GM19043 (cell line): ENCODE data around the gene COL24A1.
"Not testable (repeated sequence)": the region's sequence is repeated elsewhere in the genome, so short reads cannot be mapped to it uniquely, and the experiment has no call there.

Experiments used
- ATAC-seq: cut with Tn5 transposase; IDR thresholded peaks from one replicate; pipeline ENCODE4 v1.9.1; 2021; ENCODE audit warnings: low read depth; ENCODE audit not compliant: unreplicated experiment

Gene COL24A1

DNA sequence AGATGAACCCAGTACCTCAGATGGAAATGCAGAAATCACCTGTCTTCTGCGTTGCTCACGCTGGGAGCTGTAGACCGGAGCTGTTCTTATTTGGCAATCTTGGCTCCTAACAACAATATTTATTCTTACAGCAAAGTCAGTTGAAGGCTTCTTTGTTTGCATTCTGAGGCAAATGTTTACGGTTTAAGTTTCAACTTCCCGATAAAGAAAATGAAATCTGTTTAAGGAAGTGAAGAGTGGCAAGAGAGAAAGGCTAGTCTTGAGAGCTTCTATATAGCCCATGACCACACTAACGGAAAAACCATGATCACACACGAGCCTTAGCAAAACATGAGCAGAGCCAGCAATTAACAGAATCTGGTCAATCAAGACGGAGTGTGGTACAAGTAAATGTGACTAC lies 325.7 kb downstream of the COL24A1 start:
- no peak for ATAC-seq

DNA sequence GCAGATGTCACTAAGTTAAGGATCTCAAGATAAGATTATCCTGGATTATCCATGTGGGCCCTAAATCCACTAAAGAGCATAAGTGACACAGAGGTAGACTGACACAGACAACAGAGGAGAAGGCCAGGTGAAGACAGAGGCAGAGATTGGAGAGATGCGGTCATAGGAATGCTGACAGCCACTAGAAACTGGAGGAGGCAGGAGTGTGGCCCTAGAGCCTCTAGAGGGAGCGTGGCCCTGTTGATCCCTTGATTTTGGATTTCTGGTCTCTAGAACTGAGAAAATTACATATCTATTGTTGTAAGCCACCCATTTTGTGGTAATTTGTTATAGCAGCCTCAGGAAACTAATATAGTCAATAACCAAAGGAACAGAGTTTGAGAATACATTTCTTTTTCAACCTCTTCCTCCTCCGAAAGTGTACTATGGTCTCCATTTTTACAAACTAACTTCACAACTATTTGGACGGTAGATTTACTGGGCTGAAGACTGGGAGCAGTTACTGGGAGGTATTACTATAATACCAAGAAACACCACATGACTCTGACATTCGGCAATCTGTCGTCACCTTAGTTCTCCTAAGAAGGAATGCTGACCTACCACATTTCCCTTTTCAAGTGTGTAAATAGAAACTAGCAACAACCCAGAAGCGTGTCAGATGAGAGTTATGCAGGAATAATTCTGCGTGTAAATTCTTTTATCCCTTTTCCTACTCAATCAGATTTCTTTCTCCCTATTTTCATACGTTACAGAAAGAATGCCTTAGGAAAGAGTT lies 332.3 kb downstream of the COL24A1 start:
- no peak for ATAC-seq

DNA sequence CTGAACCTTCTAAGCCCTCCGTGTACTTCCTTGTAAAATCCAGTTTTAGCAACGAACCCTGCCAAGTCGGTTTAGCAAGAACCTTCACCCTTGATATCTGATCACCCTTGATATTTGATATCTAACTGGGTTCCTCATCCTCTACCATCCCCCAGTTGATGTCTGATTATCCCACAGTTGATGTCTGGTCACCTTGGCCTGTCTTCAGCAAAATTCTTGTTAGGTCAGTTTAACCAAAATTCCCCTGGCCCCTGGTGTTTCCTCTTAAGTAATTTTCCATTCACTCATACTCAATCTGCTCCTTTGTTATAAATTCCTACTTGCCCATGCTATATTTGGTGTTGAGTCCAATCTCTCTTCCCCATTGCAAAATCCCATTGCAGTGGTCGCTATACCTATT lies 333.9 kb downstream of the COL24A1 start:
- ATAC-seq: no peak

DNA sequence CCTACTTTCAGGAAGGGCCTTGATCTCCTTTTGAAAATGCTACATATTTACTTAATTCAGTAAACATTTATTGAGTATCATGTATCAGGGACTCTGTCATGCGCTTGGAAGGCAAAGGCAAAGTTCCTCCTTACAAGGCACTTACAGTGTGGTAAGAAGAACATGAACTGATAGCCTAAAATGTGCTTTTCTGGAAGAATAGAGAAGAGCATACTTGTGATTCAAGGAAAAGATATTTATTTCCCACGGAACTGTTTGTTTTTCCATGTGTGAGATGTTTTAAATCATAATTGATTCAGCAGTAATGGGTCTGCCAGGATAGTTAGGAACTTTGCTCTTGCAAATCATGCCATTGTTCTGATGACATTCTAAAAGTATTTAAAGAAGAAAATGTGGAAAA lies 338.2 kb downstream of the COL24A1 start:
- ATAC-seq: no peak

DNA sequence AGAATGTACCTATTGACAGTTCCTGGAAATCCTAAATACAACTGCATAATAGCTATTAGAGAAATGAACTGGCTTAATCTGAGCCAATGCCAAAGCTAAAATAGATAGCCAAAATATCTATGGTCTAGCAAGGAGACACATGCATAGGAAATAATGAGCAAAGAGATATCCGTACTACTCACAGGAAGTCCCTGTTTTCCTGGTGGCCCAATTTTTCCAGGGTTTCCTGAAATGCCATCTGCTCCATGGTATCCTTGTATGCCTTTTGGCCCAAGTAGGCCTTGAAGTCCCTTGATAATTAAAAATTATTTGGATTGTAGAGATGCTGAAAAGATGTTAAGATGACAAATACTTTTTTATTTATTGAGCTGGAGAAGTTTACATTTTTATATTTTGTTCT lies 340.0 kb downstream of the COL24A1 start:
- no peak for ATAC-seq

DNA sequence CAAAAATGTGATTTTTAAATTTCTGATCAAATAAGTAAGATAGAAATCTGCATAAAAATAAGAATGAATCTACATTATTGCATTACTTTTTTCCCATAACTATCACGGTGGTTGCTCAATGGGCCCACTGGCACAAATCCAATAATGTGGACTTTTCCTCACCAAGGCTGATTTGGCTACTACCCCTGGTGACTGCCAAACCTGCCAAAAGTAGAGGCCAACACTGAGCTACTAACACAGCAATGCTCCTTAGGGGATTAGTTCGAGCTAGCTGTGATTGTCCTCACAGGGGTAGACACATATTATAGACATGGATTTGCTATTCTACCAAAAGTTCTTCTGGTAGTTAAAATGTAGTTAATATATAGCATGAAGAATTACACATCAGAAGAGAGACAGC lies 340.7 kb downstream of the COL24A1 start:
- ATAC-seq: no peak

DNA sequence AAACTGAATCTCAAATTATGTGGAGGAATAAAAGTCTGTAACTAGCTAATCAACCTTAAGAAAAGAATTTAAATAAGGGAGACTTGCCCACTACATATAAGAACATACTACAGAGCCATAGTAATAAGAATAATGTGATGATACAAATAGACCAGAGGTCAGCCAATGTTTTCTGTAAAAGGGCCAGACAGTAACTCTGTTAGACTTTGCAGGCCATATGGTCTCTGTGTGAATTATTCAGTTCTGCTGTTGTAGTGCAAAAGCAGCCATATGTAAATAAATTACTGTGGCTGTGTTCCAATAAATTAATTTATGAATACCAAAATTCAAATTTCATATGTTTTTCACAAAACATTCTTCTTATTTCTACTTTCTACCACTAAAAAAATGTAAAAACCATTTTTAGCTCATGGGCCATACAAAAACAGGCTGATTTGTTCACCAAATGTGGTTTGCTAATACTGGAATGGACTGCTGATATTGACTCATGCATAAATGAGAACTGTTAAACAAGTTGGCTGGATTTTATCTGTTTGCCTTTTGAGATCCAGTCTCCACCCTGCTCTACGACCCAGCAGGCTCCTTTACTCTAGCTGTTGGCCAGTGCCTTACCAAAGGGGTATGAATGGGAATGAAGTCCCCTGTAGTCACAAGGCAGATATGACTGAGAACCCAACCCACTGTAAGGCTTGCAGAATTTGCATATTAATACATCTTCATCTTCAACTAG lies 350.2 kb downstream of the COL24A1 start:
- no peak for ATAC-seq

DNA sequence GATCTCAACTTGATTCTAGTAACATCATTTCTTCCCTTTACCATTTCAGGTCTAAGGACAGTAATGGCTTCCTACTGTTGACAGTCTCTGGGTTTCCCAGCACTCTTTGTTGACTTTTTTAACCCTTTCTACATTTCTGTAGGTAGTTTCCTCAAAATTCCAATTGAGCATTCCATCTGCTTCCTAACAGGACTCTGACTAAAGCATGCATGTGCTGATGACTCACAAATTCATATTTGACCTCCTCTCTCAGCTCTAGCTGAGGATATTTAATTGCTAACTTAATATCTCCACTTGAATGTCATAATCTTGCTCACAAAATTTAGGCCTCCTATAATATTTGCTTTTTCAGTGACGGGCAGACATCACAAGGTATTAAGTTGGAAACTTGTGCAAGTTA lies 355.1 kb downstream of the COL24A1 start:
- no peak for ATAC-seq

DNA sequence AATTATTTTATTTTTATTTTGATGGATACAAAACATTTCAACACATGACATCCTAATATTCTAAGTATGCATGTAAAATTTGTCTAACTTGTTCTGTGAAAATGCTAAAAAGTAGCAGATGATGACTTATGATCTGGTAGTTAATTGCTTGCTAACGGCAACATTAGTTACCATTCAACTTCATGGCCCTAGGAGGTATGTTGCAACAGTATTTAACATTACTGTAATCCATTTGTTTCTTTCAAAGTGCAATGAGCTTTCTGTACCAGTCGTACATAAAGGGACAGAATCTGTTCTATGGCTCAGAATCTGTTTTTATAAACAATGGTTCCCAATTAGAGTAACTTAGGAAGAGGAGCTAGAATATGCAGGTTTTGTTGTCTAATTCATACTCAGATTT lies 356.8 kb downstream of the COL24A1 start:
- no peak for ATAC-seq

DNA sequence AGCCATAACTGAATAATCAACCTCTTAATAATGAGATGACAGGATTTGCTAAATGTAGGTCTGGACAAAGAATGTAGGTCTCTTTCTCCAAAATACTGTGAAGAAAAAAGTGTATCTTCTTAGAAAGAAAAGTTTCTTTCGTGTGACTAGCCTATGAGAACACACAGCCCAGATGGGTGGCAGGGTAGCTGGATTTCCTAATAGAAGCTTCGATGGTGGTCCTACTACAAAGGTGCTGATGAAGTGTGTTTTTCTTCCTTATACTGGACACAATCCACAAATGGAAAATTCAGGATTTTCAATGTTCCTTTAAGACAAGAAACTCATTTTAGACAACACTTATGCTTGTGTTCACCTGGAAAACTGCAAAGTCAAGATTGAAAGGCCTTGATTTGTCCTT lies 358.2 kb downstream of the COL24A1 start:
- no peak for ATAC-seq

DNA sequence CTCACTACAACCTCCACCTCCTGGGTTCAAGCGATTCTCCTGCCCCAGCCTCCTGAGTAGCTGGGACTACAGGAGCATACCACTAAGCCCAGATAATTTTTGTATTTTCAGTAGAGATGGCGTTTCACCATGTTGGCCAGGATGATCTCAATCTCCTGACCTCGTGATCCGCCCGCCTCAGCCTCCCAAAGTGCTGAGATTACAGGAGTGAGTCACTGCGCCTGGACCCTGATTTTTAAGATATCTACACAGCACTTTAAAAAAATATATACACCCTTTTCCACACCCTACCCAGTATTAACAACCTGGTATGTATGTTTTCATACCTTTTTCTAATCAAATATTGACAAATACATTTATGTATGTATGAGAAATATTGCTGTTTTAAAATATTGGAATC lies 379.6 kb downstream of the COL24A1 start:
- not testable (repeated sequence) for ATAC-seq

DNA sequence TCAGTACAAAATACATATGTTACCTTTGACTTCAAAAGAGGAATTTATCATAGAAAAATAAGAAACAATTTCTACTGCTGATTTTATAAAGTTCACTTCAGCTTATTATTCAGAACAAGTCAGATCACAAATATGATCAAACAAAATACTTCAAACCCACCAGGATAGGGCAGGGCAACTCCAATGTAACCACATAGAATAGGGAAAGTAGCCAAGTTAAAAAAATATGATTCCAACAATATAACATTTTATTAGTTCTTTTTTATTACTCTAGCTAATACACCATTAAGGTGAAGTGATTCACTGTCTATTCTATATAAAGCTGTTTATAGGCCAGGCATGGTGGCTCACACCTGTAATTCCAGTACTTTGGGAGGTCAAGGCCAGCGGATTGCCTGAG lies 393.8 kb downstream of the COL24A1 start:
- no peak for ATAC-seq

DNA sequence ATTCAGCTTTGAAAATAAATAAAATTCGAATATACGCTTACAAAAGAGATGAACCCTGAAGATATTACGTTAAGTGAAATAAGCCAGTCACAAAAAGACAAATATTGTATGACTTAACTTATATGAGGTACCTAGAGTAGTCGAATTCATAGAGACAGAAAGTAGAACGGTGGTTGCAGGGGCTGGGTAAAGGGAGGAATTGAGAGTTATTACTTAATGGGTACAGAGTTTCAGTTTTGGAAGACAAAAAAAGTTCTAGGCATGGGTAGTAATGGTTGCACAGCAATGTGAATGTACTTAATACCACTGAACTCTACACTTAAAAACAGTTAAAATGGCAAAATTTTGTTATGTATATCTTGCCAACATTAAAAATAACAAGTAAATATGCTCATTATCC lies 399.7 kb downstream of the COL24A1 start:
- ATAC-seq: no peak

DNA sequence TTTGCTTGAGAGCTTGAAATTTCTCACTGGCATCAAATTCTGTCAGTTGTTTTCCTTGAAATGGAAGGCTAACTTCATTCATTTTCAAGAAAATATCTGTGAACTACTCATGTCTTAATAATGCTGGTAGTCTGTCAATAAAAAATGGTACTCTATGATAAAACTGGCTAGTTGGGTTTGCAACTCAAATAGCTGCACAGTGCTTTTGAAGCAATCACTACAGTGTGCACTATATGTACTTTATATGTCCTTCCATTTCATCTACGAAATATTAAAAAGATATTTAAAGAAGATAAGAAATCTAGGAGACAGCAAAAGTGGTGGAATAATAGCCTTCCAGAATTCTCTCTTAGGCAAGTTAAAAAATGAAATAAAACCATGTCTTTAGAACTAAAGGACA lies 408.5 kb downstream of the COL24A1 start:
- ATAC-seq: no peak

DNA sequence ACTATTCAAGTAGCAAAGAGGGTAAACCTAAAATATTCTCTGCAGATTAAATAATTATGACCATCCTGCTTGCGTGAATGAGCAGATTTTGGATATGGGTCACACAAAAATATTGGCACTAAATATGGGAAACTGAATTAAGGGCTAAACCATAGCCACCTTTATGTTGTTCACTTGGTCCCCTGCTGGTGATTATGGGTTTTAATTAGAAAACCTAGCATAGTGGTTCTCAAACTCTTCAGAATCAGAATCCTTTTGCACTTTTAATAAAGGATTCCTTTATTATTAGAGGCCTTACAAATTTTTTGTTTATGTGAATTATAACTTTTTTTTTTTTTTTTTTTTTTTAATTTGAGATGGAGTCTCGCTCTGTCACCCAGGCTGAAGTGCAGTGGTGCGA lies 409.8 kb downstream of the COL24A1 start:
- no peak for ATAC-seq

DNA sequence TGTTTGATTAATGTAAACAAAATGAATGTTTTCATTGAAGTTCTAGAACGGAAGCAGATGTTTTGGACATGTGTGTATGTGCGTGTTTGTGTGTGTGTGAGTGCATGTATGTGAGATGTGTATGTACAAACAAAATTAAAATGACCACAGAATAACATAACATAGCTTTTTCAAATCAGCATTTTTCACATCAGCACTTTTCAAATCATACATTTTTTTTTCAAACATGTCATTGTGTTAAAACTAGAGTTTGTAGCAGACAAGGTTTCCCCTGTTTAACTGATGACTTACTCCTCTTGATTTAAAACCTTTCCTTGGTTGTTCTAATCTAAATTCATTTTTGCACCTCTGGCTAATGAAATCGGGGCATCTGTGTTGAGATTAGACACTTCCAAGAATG lies 412.8 kb downstream of the COL24A1 start:
- ATAC-seq: no peak

DNA sequence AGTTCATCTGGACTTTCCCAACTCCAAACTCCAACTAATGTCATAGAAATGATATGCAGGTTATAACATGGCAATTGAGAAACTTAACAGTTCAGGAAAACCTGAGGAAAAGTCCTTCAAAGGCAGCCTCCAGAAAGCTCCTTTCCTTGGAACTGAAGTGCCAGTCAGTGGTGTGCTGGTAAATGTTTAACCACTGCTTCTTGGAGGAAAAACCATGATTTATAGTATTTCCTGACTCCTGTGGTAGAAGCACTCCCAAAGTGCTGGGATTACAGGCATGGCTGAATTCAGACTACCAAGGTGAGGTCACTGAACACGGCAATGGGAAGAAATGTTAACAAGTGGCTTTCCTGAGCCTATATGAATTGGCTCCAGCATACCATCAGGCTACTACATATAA lies 421.6 kb downstream of the COL24A1 start:
- no peak for ATAC-seq

DNA sequence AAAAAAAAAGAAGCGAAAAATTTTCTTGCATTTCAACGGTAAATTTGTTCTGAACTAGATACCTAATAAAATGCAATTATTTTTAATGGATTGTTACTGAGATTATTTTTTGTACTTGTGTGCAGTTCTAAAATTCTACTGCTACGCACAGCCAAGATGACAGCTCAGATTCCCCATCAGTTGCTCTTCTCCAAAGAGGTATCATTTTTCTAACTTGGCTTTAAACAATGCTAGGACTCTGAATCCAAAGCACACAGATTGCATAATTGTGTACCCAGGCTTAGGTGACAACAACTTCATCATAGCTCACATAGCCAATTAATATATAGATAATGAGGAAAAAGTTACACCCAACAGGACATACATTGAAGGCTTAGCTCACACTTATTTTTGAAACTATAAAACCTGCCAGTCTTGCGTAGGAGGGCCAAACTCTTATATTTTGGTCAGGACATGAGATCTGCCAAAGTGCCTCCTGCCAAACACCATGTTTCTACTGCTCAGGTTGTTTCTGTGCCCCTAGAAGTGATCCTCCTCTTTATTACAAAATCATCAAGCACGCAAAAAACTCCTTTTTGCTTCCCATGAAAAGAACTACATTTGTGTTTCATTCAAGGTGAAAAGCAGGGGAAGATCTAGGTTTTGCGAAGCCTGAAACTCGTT lies 437.8 kb downstream of the COL24A1 start:
- ATAC-seq: no peak

DNA sequence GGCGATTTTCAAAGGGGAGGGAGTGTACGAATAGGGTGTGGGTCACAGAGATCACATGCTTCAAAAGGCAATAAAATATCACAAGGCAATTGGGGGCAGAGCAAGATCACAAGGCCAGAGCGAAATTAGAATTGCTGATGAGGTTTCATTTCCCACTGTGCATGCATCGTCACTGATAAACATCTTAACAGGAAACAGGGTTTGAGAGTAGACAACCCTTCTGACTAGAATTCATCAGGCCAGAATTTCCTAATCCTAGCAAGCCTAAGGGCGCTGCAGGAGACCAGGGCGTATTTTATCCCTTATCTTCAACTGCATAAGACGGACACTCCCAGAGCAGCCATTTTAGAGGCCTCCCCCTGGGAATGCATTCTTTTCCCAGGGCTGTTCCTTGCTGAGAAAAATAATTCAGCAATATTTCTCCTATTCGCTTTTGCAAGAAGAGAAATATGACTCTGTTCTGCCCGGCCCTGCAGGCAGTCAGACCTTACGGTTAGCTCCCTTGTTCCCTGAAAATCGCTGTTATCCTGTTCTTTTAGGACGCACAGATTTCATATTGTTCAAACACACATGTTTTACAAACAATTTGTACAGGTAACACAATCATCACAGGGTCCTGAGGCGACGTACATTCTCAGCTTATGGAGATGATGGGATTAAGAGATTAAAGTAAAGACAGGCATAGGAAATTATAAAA lies 442.0 kb downstream of the COL24A1 start:
- not testable (repeated sequence) for ATAC-seq

DNA sequence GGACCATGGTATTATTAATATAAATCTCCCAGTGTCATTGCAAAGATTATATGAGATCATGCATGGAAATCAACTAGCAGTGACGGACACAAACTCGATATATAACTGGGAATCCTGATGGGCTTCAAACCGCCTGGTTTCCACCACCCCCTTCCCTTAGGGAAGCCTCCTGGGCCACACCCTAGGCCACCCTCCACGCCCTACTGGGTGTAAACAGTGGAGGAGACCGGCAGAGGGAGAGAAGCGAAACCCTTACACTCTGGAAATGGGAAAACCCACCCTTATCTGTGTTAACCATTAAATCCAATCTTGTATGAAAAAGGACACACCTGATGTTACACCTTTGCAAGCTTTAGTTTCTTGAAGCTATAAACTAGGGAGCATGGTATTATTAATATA lies 447.7 kb downstream of the COL24A1 start:
- ATAC-seq: no peak
